Hepatocyte (in vitro differentiated cells): ENCODE measurements around the gene YLPM1.

Experiments used
- CTCF ChIP-seq: fragments of 200-600 bp; sonication (generic); IDR thresholded peaks from 2 replicates; pipeline ENCODE4 v1.5.1; 2016; ENCODE audit warnings: antibody characterized with exemption, mild to moderate bottlenecking; ENCODE audit not compliant: poor library complexity
- EZH2 ChIP-seq: fragments of 200-600 bp; sonication (generic); IDR thresholded peaks from 2 replicates; pipeline ENCODE4 v1.6.1; 2016; ENCODE audit warnings: antibody characterized with exemption, mild to moderate bottlenecking, borderline replicate concordance

GRCh38 chr14:74875204-74875603, 112.1 kb downstream of the YLPM1 start:
- TF ChIP-seq CTCF (no peak), EZH2 (no peak)
